ENCODE data around the gene SEMA4G.

DNA sequence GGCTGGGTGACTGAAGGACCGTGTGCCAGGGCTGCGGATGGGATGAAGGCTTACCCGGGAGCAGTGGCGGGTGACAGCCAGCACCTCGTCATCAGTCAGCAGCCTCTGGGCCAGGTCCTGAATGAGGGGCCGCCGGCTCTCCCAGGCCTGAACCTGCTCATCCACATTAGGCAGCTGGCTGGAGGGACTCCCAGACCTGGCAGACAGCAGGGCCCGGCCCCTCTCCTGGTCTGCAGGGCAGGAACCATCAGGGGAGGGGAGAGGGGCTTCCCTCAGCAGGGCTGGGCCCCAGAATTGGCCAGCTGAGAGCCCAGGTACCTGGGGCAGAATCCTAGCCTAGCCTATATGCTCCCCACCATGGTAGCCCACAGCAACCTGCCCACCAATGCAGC, 46.3 kb downstream of the SEMA4G start:
- TF ChIP-seq, protein P1, sequence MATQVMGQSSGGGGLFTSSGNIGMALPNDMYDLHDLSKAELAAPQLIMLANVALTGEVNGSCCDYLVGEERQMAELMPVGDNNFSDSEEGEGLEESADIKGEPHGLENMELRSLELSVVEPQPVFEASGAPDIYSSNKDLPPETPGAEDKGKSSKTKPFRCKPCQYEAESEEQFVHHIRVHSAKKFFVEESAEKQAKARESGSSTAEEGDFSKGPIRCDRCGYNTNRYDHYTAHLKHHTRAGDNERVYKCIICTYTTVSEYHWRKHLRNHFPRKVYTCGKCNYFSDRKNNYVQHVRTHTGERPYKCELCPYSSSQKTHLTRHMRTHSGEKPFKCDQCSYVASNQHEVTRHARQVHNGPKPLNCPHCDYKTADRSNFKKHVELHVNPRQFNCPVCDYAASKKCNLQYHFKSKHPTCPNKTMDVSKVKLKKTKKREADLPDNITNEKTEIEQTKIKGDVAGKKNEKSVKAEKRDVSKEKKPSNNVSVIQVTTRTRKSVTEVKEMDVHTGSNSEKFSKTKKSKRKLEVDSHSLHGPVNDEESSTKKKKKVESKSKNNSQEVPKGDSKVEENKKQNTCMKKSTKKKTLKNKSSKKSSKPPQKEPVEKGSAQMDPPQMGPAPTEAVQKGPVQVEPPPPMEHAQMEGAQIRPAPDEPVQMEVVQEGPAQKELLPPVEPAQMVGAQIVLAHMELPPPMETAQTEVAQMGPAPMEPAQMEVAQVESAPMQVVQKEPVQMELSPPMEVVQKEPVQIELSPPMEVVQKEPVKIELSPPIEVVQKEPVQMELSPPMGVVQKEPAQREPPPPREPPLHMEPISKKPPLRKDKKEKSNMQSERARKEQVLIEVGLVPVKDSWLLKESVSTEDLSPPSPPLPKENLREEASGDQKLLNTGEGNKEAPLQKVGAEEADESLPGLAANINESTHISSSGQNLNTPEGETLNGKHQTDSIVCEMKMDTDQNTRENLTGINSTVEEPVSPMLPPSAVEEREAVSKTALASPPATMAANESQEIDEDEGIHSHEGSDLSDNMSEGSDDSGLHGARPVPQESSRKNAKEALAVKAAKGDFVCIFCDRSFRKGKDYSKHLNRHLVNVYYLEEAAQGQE (IDR thresholded peaks at IDR 0.05; ENCODE audit: insufficient read depth in 1 of 2, low read depth in 2 of 2, low read length in 1 of 2): no peak
- TF ChIP-seq, protein P2, sequence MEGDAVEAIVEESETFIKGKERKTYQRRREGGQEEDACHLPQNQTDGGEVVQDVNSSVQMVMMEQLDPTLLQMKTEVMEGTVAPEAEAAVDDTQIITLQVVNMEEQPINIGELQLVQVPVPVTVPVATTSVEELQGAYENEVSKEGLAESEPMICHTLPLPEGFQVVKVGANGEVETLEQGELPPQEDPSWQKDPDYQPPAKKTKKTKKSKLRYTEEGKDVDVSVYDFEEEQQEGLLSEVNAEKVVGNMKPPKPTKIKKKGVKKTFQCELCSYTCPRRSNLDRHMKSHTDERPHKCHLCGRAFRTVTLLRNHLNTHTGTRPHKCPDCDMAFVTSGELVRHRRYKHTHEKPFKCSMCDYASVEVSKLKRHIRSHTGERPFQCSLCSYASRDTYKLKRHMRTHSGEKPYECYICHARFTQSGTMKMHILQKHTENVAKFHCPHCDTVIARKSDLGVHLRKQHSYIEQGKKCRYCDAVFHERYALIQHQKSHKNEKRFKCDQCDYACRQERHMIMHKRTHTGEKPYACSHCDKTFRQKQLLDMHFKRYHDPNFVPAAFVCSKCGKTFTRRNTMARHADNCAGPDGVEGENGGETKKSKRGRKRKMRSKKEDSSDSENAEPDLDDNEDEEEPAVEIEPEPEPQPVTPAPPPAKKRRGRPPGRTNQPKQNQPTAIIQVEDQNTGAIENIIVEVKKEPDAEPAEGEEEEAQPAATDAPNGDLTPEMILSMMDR (IDR thresholded peaks at IDR 0.05): no peak
- TF ChIP-seq TCF7L2 (IDR thresholded peaks at IDR 0.05; ENCODE audit: low read depth, low read length) (no peak), SIN3A (IDR thresholded peaks at IDR 0.05; ENCODE audit: borderline replicate concordance, insufficient read depth, low read depth, low read length) (no peak)
